H1 (cell line): ENCODE data around the gene ADGRF5. TPM values are rescaled to one million over a fixed set of nuclear protein-coding genes. Genes with fewer than 3 reads are reported as not detected.

Experiments
- BCL11A ChIP-seq, 2 experiments: IDR thresholded peaks; one replicate each; pipeline ENCODE4 v1.6.1; 2011; ENCODE audit warnings: low read depth in 2 of 2, low read length in 2 of 2, mild to moderate bottlenecking in 2 of 2
- KDM4A ChIP-seq: IDR thresholded peaks from one replicate; pipeline ENCODE4 v1.7.1; 2012; ENCODE audit warnings: low read depth, mild to moderate bottlenecking, moderate library complexity, low read length, inconsistent platforms; ENCODE audit not compliant: severe bottlenecking
- KDM5A ChIP-seq: fragments of 200-600 bp; IDR thresholded peaks from 2 replicates; pipeline ENCODE4 v1.7.1; 2012; ENCODE audit warnings: mild to moderate bottlenecking, low read length, inconsistent platforms, mixed read lengths
- NRF1 ChIP-seq: IDR thresholded peaks from 2 replicates; pipeline ENCODE4 v1.6.1; 2011; ENCODE audit warnings: mild to moderate bottlenecking, low read depth, low read length, improper control_type of control experiment
- RAD21 ChIP-seq, 2 experiments: IDR thresholded peaks in 1 of 2; conservative IDR thresholded peaks in 1 of 2; 2 replicates each; pipeline ENCODE4 v1.6.1; 2011; ENCODE audit warnings: low read depth in 2 of 2, low read length in 2 of 2, improper control_type of control experiment in 1 of 2, inconsistent platforms in 1 of 2, mild to moderate bottlenecking in 1 of 2, moderate library complexity in 1 of 2
- ZNF274 ChIP-seq: IDR thresholded peaks from 2 replicates; pipeline ENCODE4 v1.7.0; 2012; ENCODE audit warnings: low read length, borderline replicate concordance; ENCODE audit errors: extremely low read depth
- polyA plus RNA-seq, 7 experiments: library from polyadenylated mRNA; depleted of rRNA in 3 of 7; stranded (reverse) in 5 of 7; unstranded in 2 of 7; fragments of >200 nt in 5 of 7; fragments of 200-250 nt in 2 of 7; gene quantifications; 1 replicate in 5 of 7; 2 replicates in 1 of 7; 4 replicates in 1 of 7; pipeline versions ENCODE4 v1.2.1 to v1.2.3, GENCODE V29; 2011 to 2013; ENCODE audit warnings: missing spikeins in 2 of 7, mixed read lengths in 2 of 7
- total RNA-seq: library from RNA; stranded (reverse); fragmentation: NEBNext Ultra II Directional; extraction: Animal tissue kit (Norgen Biotek cat#: 25700); gene quantifications from 2 replicates; pipeline ENCODE4 v1.2.1, GENCODE V29; 2021

The ADGRF5 gene
- total and polyA plus RNA-seq, 2 of the 8 experiments (the other 6 are each of a cell fraction or from before 2014, with no cell fraction given): 0.06 TPM; not detected in 1

DNA sequence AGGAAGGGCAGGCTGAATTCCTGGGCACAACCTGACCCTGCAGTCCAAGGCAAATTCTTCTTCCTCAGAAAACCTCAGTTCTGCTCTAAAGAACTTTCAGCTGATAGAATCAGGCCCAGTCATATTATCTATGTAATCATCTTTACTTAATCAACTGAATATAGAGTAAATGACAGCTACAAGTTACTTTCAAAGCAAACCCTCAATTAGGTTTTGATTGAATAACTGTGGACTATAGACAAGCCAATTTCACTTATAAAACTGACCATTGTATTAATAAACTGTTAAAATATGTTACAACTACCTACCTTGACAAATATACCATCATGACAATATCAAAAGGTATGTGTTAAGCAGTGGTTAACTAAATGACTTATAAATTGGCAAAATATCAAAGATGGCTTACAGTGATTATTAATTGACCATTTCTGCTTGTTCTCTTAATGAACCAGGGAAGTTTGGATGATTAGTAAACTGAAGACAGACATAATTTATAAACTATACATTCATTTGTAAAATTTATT is 46.1 kb upstream of the ADGRF5 start (continued):
- TF ChIP-seq BCL11A (IDR thresholded peaks at IDR 0.05; ENCODE audit: low read depth in 2 of 2, low read length in 2 of 2): no peak
- no peak for TF ChIP-seq NRF1
- TF ChIP-seq ZNF274: no peak
- no peak for TF ChIP-seq KDM5A
- no peak for TF ChIP-seq KDM4A
- no peak for TF ChIP-seq RAD21 (IDR thresholded peaks at IDR 0.05 in 1 of 2, conservative IDR thresholded peaks at IDR 0.05 in 1 of 2; ENCODE audit: low read depth in 2 of 2, low read length in 2 of 2)
